ENCODE results near the gene TEN1. TPM values are rescaled to one million over a fixed set of nuclear protein-coding genes. Genes with fewer than 3 reads are reported as not detected.

TEN1 gene, protein sequence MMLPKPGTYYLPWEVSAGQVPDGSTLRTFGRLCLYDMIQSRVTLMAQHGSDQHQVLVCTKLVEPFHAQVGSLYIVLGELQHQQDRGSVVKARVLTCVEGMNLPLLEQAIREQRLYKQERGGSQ
- 10.3 TPM for total RNA-seq

DNA sequence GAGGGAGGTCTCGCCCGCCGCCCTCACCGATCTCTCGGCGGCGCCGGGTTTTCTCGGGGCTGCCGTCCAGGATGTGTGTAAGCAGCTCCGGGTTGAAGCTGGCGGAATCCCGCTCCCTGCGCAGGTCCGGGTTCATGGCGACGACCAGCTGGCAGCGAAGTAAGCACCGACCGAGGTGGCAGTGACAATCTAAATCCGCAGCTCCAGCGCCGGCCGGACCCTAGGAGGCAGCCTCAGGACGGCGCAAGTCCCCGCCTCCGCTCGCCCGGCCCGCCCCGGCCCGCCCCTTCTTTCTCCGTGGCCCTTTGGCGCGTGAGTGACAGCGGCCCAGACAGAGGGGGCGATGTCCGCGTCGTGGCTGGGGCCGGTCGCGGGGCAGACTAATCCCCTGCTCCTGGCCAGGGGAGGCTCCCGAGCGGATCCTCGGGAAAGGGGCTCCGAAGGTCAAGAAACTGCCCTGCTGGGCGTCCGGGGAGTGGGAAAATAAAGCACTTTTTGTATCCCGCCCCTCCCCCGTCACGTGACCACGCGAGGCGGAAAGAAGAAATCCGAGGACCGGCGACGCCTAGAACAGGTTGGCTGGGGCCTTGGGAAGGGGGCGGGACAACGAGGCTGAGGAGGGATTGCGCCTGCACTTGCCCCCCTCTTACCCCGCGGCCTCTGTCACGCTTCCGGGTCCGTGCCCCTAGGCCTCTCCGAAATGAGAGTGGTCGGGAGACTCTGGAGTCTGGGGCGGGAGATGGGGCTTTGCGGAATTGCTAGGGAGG lies at the start of gene TEN1, which contains the start of gene ACOX1:
TSS of gene TEN1 (plus strand) at position 303 of the 767 bp plus-strand sequence. CDS start 6,953 bp downstream, outside the sequence.
TSS of gene ACOX1 (minus strand) at position 229 of the 767 bp plus-strand sequence. CDS start at position 136, 93 bp downstream.
- peak in 1 of 2 donors; percentile 98 for DNase-seq (ENCODE audit: extremely low spot score in 2 of 2)
- intact Hi-C loops (cut with DNase I) = no loop called here
- Histone ChIP-seq H3K27ac (peak within 1 kb of the TSS; percentile 97), H3K4me3 (peak within 1 kb of the TSS; percentile 87 to 92), H3K4me1 (peaks cover 66% of the 10 kb centered on the region), H3K27me3 (no peaks in the 10 kb centered on the region), H3K9me3 (no peaks in the 10 kb centered on the region), H3K36me3 (no peaks in the 10 kb centered on the region)
- TF ChIP-seq POLR2AphosphoS5 (IDR thresholded peaks at IDR 0.05; ENCODE audit: insufficient read depth in 1 of 2, low read depth in 1 of 2) = peak; percentile 90 to 95
- TF ChIP-seq, protein P1, sequence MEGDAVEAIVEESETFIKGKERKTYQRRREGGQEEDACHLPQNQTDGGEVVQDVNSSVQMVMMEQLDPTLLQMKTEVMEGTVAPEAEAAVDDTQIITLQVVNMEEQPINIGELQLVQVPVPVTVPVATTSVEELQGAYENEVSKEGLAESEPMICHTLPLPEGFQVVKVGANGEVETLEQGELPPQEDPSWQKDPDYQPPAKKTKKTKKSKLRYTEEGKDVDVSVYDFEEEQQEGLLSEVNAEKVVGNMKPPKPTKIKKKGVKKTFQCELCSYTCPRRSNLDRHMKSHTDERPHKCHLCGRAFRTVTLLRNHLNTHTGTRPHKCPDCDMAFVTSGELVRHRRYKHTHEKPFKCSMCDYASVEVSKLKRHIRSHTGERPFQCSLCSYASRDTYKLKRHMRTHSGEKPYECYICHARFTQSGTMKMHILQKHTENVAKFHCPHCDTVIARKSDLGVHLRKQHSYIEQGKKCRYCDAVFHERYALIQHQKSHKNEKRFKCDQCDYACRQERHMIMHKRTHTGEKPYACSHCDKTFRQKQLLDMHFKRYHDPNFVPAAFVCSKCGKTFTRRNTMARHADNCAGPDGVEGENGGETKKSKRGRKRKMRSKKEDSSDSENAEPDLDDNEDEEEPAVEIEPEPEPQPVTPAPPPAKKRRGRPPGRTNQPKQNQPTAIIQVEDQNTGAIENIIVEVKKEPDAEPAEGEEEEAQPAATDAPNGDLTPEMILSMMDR (IDR thresholded peaks at IDR 0.05) = peak in 2 of 3 experiments; percentile 1 to 13
- peak in 1 of 2 donors; percentile 81 for TF ChIP-seq POLR2A (IDR thresholded peaks at IDR 0.05)

DNA sequence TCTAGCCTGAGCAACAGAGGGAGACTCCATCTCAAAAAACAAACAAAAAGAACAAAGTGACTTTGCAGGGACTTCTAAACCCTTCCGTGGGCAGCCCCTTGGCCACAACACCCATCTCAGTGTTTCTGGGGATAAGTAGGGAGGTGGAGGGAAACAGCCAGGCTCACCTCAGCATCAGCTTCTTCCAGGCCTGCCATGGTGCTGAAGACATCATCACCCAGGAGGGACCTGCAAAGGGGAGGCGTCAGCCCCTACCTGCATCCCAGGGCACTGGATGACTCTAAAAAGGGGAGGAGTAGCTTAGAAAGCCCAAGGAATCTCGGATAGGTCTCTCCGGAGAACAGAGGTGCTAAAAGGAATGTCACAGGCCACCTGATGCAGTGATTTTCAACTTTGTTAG lies 48.0 kb upstream of the TEN1 start:
- intact Hi-C loops (cut with DNase I) = no loop called here
- Histone ChIP-seq H3K4me3 (no peak overlapping the region), H3K9me3 (no peaks in the 10 kb centered on the region), H3K36me3 (no peaks in the 10 kb centered on the region), H3K4me1 (no peaks in the 10 kb centered on the region), H3K27me3 (no peaks in the 10 kb centered on the region), H3K27ac (no peak overlapping the region)
- no peak for DNase-seq (ENCODE audit: extremely low spot score in 2 of 2)
- TF ChIP-seq POLR2A (IDR thresholded peaks at IDR 0.05) = no peak
- TF ChIP-seq, protein P1 (IDR thresholded peaks at IDR 0.05) = no peak
- TF ChIP-seq POLR2AphosphoS5 (IDR thresholded peaks at IDR 0.05; ENCODE audit: insufficient read depth in 1 of 2, low read depth in 1 of 2) = no peak

DNA sequence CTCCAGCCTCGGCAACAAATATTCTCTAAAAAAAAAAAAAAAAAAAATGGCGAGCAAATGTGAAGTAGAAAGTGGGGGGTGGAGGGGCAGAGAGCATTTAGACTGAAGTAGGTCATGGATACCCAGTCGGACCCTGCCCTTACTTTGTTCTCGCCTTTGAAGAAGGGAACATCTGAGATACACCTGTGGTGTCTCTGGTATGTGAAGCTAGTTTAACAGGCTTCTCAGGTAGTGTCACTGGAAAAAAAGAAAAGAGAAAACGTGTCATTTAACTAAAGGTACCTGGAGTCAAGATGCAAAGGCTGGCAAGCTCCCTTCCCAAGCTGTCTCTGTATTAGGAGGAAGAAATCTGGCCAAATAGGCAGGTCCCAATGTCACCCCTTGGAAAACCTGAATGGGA lies 46.2 kb upstream of the TEN1 start:
- Histone ChIP-seq H3K4me1 (no peaks in the 10 kb centered on the region), H3K27ac (no peak overlapping the region), H3K9me3 (no peaks in the 10 kb centered on the region), H3K4me3 (no peak overlapping the region), H3K27me3 (no peaks in the 10 kb centered on the region), H3K36me3 (no peaks in the 10 kb centered on the region)
- DNase-seq (ENCODE audit: extremely low spot score in 2 of 2) = no peak
- intact Hi-C loops (cut with DNase I) = no loop called here
- TF ChIP-seq POLR2AphosphoS5 (IDR thresholded peaks at IDR 0.05; ENCODE audit: insufficient read depth in 1 of 2, low read depth in 1 of 2) (no peak), POLR2A (IDR thresholded peaks at IDR 0.05) (no peak)

DNA sequence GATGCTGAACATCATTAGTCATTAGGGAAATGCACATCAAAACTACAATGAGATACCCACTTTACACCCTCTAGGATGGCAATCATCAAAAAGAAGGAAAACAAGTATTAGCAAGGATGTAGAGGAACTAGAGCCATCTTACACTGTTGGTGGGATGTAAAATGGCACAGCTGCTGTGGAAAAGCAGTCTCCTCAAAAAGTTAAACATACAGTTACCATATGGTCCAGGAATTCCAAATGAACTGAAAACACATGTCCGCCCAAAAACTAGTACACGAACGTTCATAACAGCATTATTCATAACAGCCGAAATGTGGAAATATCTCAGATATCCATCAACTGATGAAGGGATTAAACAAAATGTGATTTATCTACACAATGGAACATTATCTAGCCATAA lies 45.2 kb upstream of the TEN1 start:
- DNase-seq (ENCODE audit: extremely low spot score in 2 of 2) = no peak
- Histone ChIP-seq H3K9me3 (no peaks in the 10 kb centered on the region), H3K4me3 (no peak overlapping the region), H3K36me3 (no peaks in the 10 kb centered on the region), H3K4me1 (no peaks in the 10 kb centered on the region), H3K27me3 (no peaks in the 10 kb centered on the region), H3K27ac (no peak overlapping the region)
- intact Hi-C loops (cut with DNase I) = no loop called here
- TF ChIP-seq POLR2A (IDR thresholded peaks at IDR 0.05) = no peak
- no peak for TF ChIP-seq POLR2AphosphoS5 (IDR thresholded peaks at IDR 0.05; ENCODE audit: insufficient read depth in 1 of 2, low read depth in 1 of 2)
- TF ChIP-seq, protein P1 (IDR thresholded peaks at IDR 0.05) = no peak

DNA sequence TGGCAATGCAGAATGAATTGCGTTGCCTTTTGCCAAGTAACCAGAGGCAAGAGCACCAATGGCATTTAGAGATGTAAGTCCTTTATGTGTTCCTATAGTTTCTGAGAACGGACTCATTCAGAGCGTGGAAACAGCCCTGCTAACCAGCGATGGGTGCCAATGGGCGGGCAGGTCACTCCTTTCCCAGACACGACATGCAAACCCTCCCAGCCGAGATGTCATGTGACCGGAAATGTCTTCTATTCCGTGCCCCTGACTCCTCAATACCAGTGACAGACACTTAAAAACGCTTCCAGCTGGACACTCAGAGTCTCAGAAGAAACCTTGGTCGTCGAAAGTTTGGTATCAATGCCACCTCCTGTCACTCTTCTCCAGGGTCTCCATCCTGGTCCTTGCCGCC lies 41.4 kb upstream of the TEN1 start:
- intact Hi-C loops (cut with DNase I) = no loop called here
- Histone ChIP-seq H3K27ac (no peak overlapping the region), H3K36me3 (no peaks in the 10 kb centered on the region), H3K4me1 (peaks cover 8% of the 10 kb centered on the region), H3K4me3 (no peak overlapping the region), H3K27me3 (no peaks in the 10 kb centered on the region), H3K9me3 (no peaks in the 10 kb centered on the region)
- DNase-seq (ENCODE audit: extremely low spot score in 2 of 2) = no peak
- TF ChIP-seq POLR2AphosphoS5 (IDR thresholded peaks at IDR 0.05; ENCODE audit: insufficient read depth in 1 of 2, low read depth in 1 of 2) (no peak), POLR2A (IDR thresholded peaks at IDR 0.05) (no peak)

Measured in vagina (tissue), 2 donors.